HG02852 (cell line): ENCODE results near the gene KREMEN2.

ENCODE experiments used
- ATAC-seq: cut with Tn5 transposase; IDR thresholded peaks from one replicate; pipeline ENCODE4 v1.9.1; 2021; ENCODE audit warnings: mild to moderate bottlenecking, moderate library complexity; ENCODE audit not compliant: unreplicated experiment

Gene KREMEN2

DNA sequence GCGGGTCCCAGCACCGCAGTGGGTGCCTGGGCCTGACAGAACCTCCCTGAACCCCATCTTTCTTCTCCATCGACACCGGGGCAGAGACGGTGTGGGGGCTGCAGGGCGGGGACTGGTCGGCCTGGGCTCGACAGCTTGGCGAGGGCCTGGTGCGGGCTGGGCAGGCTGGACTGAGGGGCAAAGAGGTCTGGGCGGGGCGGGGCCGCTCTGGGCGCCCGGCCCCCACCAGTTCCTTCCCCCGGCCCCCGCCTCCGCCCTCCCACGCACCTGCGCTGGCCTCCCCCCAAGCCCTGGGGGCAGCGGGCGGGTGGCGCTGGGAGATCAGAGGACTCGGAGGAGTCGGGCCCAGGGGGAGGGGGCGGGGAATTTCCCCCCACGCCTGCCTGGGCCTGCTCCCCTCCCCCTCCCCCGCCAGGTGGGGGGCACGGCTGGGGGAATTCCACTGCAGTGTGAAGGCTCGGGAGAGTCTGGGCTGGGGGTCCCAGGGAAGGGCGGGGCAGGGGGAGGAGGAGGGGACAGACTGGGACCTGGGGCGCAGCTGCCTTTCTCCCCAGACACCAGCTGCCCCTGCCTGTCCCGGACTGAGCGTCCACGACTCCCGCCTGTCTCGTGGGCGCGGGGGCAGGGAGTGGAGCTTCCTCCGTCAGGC is 877 bp upstream of the KREMEN2 start:
- no peak for ATAC-seq

DNA sequence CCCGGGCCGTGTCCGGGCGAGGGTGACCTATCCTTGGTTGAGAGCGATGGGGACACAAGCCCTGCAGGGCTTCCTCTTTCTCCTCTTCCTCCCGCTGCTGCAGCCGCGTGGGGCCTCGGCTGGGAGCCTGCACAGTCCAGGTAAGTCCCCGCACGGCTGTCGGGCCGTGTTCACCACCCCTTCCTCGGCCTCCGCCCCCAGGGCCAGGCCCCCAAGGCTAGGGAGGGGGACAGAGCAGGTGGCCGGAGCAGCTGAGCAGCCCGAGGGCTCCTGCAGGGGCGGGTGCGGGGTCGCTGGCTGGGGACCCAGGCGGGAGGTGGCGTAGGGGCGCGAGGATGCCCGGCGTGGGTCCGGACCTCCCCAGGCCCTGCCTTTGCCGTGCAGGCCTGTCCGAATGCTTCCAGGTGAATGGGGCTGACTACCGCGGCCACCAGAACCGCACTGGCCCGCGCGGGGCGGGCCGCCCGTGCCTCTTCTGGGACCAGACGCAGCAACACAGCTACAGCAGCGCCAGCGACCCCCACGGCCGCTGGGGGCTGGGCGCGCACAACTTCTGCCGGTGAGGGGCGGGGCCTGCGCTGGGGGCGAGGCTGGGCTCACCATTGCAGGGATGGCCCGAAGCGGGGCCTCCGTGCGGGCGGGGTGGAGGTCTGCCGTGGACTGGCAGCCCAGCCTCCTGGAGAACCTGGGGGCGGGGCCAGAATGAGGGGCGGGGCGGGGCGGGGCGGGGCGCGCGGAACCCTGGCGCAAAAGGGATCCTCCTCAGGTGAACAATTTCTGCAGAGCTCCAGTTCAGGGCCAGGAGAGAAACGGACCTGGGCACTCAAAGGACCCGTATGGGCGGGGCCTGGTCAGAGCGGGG is 631 bp downstream of the KREMEN2 start:
- ATAC-seq = no peak

DNA sequence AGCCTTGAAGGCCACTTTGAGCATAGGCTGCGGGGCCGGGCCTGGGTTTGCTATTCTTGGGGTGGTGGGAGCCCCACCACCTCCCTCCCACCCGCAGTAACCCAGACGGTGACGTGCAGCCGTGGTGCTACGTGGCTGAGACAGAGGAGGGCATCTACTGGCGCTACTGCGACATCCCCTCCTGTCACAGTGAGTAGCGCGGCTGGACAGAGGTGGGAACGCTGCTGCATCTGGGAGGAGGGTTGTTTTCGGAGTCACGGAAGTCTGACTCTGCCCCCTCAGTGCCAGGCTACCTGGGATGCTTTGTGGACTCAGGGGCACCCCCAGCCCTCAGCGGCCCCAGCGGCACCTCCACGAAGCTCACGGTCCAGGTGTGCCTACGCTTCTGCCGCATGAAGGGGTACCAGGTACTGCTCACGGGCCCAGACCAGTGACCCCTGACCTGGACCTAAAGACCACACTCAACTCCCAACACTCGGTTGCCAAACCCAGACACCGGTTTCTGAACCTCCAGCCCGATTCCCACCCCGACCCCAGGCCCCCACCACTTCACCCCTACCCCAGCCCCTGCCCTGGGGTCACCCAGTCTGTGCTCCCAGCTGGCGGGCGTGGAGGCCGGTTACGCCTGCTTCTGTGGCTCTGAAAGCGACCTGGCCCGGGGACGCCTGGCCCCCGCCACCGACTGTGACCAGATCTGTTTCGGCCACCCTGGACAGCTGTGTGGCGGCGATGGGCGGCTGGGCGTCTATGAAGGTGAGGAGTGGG is 2.1 kb downstream of the KREMEN2 start:
- ATAC-seq = no peak

DNA sequence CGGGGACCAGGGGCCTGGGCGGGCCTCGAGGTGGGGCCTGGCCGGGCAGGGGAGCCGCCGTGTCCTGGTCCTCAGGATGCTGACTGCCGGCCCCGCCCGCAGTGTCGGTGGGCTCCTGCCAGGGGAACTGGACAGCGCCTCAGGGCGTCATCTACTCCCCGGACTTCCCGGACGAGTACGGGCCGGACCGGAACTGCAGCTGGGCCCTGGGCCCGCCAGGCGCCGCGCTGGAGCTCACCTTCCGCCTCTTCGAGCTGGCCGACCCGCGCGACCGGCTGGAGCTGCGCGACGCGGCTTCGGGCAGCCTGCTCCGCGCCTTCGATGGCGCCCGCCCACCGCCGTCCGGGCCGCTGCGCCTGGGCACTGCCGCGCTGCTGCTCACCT is 2.7 kb downstream of the KREMEN2 start:
- ATAC-seq = no peak

DNA sequence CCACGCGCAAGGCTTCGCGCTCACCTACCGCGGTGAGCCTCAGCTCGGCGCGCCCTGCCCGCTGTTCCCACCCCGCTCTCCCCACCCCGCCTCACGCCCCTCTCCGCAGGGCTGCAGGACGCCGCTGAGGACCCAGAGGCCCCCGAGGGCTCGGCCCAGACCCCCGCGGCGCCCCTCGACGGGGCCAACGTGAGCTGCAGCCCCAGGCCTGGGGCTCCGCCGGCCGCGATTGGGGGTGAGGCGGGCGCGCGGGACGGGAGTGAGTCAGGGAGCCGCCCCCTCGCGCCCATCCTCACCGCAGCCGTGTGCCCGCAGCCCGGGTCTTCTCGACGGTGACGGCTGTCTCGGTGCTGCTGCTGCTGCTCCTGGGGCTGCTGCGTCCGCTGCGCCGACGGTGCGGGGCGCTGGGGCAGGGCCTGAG is 3.1 kb downstream of the KREMEN2 start:
- no peak for ATAC-seq

DNA sequence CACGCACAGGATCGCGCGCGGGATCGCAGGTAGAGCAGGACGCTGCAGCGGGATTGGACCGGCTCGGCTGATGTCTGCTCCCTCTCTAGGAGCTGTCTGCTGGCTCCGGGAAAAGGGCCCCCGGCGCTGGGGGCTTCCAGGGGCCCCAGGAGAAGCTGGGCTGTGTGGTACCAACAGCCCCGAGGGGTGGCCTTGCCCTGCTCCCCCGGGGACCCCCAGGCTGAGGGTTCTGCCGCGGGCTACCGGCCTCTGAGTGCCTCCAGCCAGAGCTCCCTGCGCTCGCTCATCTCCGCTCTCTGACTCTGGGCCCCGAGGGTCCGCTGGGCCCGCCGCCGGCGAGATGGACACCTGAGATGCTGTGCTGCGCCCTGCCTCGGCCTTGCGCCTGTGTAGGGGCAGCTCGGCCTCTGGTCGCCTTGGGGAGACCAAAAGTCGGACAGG is 3.7 kb downstream of the KREMEN2 start:
- no peak for ATAC-seq

DNA sequence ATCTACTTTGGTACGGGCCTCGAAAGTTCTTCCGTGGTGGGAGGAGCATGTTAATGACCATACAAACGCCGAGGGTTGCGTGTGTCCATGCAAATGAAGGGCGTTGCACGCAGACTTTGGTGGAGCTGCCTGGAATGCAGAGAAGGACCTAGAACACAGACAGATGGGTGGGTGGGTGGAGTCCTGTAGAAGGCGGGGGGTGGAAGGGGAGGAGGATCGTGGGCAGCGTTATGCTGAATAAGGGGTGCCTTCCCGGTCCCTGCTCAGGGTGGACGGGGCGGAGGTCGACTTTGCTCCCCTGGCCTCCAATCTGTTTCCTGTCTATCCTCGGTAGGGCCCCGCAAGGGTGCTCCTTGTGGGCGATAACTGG is 4.3 kb downstream of the KREMEN2 start:
- ATAC-seq = no peak

DNA sequence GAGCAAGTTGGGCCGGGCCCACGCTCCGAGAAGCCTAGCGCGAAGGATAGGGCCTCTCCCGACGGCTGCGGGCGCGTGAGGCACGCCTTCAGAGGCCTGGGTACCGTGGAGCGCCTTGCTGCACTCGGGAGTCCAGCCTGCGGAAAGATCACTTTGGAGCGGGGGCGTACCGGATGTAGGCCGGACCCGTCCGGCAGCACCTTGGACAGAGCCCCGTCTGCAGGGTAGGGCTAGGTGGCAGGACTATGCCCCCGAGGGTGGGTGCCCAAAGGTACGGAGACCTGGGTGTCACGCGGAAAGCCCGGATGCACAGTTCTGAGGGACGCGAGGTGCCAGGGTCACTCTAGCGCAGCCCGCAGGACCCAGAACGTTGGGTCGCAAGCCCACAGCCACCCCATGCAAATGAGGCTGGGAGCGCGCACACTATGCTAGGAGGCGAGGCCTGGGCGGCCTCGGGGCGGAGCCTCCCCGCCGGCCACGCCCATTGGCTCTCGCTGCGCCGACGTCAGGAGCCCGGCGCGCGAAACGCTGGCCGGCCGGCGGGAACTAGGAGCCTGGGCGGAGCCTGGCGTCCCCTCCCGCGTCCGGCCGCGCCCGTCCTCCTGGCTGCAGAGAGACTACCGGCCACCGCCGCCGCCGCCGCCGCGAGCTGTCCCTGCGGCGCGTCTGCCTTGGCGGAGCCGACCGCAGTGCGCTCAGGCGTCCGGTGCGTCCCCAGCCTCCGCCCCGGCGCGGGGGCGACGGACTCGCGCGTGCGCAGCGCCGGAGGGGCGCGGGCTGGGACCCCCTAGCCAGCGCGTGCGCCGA is 4.9 kb downstream of the KREMEN2 start, which contains the start of gene PAQR4:
Gene PAQR4, plus strand, starts transcription at position 611 of the 807 bp plus-strand sequence. CDS start 327 bp downstream, outside the sequence.
- peak; percentile 72 for ATAC-seq

DNA sequence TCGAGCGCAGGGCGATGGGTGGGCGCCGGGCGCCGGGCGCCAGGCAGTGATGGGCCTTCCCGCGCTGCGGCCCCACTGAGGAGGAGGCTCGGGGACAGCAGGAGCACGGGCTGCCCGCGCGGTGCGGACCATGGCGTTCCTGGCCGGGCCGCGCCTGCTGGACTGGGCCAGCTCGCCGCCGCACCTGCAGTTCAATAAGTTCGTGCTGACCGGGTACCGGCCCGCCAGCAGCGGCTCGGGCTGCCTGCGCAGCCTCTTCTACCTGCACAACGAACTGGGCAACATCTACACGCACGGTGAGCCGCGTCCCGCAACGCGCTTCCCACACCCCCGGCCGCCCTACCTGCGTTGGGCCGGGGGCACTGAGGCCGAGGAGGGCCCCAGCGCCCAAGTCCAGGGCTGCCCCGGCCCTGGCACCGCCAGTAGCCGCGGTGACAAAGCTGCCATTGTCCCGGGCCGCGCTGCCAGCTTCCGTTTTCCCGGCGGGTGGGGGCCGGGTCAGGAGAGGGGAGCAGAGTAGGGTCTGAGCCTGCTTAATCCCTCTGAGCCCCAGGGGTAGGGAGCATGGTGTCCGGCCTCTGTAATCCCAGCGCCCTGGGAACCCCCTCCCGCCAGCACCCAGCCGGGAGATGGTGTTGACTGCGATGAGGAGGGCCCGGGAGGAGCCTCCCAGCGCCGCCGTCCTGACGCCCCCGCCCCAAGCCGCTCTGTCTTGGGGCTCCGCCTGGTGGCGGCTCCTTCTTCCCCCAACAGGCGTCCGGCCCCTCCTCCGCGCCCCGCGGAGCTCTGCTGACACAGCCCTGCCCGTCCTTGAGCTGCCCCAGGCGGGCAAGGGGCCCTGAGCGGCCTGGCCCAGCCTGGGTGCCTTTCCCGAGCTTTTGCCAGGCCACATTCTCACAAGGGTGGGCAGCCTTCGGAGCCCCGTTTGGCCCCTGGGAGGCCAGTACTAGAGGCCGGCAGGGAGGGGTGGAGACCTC is 5.8 kb downstream of the KREMEN2 start:
- peak; percentile 36 for ATAC-seq

DNA sequence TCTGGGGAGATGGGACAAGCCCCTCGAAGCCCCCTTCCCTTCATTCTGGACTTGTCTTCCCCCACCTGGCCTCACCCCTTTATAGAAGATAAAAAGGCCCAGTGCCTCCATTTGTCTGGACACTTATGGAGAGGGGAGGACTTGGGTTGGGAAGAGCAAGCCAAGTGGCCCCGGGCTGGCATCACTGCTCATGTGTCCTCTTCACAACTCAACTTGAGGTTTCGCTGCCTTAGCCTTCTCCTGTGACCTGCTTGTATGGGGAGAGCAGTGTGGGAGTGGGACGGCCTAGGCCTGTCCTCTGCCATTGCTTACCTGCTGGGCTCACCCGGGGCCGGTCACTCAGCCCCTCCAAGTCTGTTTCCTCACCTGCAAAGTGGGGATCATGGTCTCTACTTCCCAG is 6.5 kb downstream of the KREMEN2 start:
- ATAC-seq = no peak

DNA sequence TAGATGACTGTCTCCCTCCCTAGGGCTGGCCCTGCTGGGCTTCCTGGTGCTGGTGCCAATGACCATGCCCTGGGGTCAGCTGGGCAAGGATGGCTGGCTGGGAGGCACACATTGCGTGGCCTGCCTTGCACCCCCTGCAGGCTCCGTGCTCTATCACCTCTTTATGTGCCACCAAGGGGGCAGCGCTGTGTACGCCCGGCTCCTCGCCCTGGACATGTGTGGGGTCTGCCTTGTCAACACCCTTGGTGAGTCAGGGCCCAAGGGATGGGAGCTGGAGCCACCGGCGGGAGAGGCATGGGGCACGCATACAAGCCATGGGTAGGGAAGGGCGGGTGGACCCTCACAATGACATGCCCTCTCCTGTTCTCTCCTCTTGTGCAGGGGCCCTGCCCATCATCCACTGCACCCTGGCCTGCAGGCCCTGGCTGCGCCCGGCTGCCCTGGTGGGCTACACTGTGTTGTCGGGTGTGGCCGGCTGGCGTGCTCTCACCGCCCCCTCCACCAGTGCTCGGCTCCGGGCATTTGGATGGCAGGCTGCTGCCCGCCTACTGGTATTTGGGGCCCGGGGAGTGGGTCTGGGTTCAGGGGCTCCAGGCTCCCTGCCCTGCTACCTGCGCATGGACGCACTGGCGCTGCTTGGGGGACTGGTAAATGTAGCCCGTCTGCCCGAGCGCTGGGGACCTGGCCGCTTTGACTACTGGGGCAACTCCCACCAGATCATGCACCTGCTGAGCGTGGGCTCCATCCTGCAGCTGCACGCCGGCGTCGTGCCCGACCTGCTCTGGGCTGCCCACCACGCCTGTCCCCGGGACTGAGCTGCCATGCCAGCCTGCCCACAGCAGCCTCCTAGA is 7.3 kb downstream of the KREMEN2 start:
- no peak for ATAC-seq

DNA sequence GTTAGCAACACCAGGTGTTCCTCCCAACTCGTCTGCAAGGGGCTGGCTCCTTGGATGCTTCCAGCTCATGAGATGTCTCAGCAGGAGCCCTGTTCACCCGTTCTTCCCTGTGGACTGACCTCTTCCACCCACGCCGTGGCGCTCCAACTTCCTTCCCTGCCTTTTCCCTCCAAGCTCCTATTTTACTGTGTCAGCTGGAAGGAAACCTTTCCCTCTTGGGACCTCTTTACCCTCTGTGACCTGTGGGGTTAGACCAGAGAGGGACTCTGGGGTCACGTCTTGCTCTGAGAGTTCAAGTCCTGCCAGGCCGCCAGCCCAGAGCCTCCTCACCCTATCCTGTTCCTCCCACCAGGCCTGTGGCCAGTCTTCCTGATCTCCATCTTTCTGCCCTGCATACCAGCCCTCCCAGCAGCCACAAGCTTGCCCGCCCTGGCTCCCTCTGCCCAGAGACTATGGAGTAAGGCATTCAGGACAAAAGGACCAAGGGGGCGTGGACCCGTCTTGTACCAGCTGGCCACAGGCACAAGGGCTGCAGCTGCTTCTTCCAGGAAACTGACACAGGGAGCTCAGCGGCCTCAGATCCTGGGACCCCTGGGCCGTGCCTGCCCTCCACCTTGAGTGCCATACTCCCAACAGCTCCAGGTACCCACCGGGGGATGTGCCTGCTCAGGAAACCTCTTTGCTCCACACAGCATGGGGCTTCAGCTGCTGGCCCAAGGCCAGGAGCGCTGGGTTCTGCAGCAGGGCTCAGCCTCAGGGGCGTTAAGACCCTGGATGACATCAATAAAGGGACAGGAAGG is 8.1 kb downstream of the KREMEN2 start:
- no peak for ATAC-seq

DNA sequence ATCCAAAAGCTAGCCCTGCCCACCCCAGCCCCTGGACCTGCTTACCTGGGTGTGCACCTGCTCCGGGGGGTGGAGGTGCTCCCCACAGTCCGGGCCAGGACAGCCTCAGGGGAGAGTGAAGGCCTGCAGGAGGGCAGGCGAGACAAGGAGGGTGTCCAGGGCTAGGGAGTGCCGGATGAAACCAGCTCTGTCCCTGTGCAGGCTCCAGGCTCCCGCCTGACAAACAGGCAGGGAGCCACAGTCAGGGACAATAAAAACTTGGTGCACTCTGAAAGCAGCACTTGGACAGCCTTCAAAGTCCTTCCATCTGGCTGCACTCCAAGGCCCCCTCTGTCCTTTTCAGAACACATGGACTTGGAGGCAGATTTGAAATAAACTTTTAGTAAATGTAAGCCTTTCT is 9.0 kb downstream of the KREMEN2 start:
- no peak for ATAC-seq

DNA sequence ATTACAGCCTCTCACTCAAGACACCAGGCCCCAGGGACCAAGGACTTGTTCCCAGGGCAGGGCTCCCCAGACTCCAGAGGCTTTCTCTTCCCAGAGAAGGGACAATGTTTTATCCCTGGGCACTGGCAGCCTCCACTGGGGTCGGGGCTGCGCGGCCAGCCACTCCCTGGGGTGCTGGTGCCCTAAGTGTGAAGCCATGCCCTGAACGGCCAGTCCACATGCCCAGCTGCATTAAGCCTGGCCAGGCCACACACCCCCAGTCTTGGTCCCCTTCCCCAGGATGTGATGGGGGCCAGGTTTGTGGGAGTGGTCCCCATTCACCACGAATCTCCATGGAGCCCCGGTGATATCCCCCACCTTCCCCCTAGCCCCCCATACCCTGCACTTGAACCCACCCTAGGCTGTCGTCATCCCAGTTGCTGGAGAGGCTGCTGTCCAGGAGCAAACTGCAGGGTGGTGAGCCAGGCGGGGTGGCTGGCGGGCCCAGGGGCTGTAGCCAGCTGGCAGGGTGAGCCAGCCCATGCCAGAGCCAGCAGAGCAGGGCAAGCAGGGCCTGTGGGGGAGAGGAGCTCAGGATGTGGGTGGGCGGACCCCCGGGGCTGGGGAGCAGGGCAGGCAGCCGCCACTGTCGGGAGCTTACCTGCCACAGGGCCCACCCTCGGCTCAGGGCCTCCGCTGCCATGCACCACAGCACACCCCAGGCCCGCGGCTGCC is 9.7 kb downstream of the KREMEN2 start:
- no peak for ATAC-seq

DNA sequence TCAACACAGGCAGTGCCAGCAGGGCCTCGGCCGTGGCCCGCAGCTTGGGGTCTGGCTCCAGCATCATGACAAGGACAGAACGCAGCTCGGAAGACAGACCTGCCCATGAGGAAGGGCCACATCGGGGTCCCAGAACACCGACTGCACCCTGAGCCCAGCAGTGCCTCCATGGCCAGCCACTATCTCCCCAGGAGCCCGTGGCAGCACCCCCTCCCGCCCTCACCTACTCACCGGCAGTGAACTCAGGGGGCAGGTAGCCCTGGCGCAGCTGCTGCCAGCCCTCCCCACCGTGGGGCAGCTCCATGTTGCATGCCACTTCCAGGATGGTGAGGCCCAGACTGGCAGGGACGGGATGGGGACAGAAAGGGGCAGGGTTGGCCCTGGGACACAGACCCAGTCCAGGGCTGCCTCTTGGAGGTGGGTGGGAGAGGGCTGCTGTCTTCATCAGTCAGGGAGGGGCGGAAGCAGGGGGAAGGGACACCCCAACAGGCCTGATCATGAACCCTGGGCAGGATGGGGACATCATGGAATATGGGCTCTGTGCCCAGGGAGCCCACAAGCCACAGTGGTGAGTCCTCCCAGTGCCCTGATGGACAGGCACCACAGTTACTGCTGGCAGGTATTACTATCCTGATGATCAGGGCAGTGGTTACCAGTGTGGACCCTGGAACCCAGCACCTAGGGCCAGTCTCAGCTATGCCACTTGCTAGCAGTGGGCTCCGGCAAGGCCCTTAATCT is 10.4 kb downstream of the KREMEN2 start:
- no peak for ATAC-seq

DNA sequence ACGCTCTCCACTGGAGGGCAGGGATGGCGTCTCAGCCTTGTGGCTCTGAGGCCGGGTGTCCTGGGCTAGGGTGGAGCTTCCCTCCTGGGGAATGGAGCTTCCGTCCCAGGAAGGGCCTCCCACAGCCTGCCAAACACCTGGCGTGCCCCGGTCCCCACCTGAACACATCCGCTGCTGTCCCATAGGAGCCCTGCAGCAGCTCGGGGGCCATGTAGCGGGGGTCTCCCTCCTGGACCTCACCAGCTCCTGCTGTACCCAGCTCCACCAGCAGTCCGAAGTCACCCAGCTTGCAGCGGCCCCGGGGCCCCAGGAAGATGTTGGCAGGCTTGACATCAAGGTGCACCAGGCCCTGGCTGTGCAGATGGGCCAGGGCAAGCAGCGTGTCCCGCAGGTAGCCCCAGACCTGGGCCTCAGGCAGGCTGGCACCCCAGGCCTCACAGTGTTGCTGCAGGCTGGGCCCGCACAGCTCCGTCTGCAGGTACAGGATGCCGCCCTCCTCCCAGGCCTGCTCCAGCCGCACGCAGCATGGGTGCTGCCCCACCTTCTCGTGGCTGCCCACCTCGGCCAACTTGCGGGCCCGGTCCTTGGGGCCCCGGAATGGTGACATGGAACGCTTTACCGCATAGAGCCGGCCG is 11.2 kb downstream of the KREMEN2 start:
- ATAC-seq = no peak
